GM19438 (cell line): ENCODE data around the gene DDAH1.

Experiments used
- ATAC-seq: cut with Tn5 transposase; IDR thresholded peaks from one replicate; pipeline ENCODE4 v1.9.1; 2021; ENCODE audit warnings: low read depth; ENCODE audit not compliant: unreplicated experiment

DDAH1 gene

GRCh38 chr1:85315789-85316188 lies 149.2 kb downstream of the DDAH1 start:
- no peak for ATAC-seq

GRCh38 chr1:85314726-85315125 lies 150.2 kb downstream of the DDAH1 start:
- ATAC-seq: no peak

GRCh38 chr1:85313888-85314696 lies 150.9 kb downstream of the DDAH1 start:
- no peak for ATAC-seq

GRCh38 chr1:85311818-85312217 lies 153.1 kb downstream of the DDAH1 start:
- ATAC-seq: no peak

- ATAC-seq: no peak
Observed at GRCh38 chr1:85308833-85309350, 156.1 kb downstream of the DDAH1 start.

- ATAC-seq: peak; percentile 90
Observed at GRCh38 chr1:85307987-85308832, 156.7 kb downstream of the DDAH1 start.

GRCh38 chr1:85306236-85306635 lies 158.7 kb downstream of the DDAH1 start:
- ATAC-seq: no peak

GRCh38 chr1:85303440-85304162 lies 161.4 kb downstream of the DDAH1 start:
- no peak for ATAC-seq

GRCh38 chr1:85300140-85300539 lies 164.8 kb downstream of the DDAH1 start:
- ATAC-seq: no peak

GRCh38 chr1:85297855-85298629 lies 166.9 kb downstream of the DDAH1 start:
- ATAC-seq: peak; percentile 93

- no peak for ATAC-seq
Observed at GRCh38 chr1:85297538-85297854, 167.5 kb downstream of the DDAH1 start.

- ATAC-seq: no peak
Observed at GRCh38 chr1:85296980-85297379, 168.0 kb downstream of the DDAH1 start.

GRCh38 chr1:85295654-85296053 lies 169.3 kb downstream of the DDAH1 start:
- no peak for ATAC-seq

GRCh38 chr1:85295006-85295431 lies 169.9 kb downstream of the DDAH1 start:
- ATAC-seq: no peak

GRCh38 chr1:85290826-85291225 lies 174.1 kb downstream of the DDAH1 start:
- ATAC-seq: no peak

GRCh38 chr1:85289848-85290335 lies 175.1 kb downstream of the DDAH1 start:
- ATAC-seq: no peak

GRCh38 chr1:85289207-85289847 lies 175.6 kb downstream of the DDAH1 start:
- ATAC-seq: no peak

GRCh38 chr1:85284202-85284601 lies 180.8 kb downstream of the DDAH1 start:
- no peak for ATAC-seq

- ATAC-seq: no peak
Observed at GRCh38 chr1:85283475-85284199, 181.3 kb downstream of the DDAH1 start.
